HG02885 (cell line): ENCODE measurements around the gene APELA.

Experiments used
- ATAC-seq: cut with Tn5 transposase; IDR thresholded peaks from one replicate; pipeline ENCODE4 v1.9.1; 2021; ENCODE audit warnings: mild to moderate bottlenecking; ENCODE audit not compliant: unreplicated experiment, poor library complexity

The APELA gene

GRCh38 chr4:164876700-164877324 is at the start of gene APELA:
Gene APELA (plus strand): TSS chr4:164877178. CDS start chr4:164877332, 154 bp downstream.
- ATAC-seq: peak; percentile 98

- no peak for ATAC-seq
Measured at GRCh38 chr4:164828955-164829354, 48.0 kb upstream of the APELA start.

GRCh38 chr4:164846566-164846965 is 30.4 kb upstream of the APELA start:
- ATAC-seq: no peak

GRCh38 chr4:164847016-164847415 is 30.0 kb upstream of the APELA start:
- ATAC-seq: no peak

- no peak for ATAC-seq
Measured at GRCh38 chr4:164847967-164848649, 28.9 kb upstream of the APELA start.

- ATAC-seq: no peak
Measured at GRCh38 chr4:164856396-164856795, 20.6 kb upstream of the APELA start.

GRCh38 chr4:164866817-164867490 is 10.0 kb upstream of the APELA start:
- no peak for ATAC-seq

GRCh38 chr4:164871673-164872072 is 5.3 kb upstream of the APELA start:
- ATAC-seq: no peak

GRCh38 chr4:164872481-164872880 is 4.5 kb upstream of the APELA start:
- no peak for ATAC-seq

GRCh38 chr4:164874789-164875188 is 2.2 kb upstream of the APELA start:
- no peak for ATAC-seq

- ATAC-seq: no peak
Measured at GRCh38 chr4:164880489-164881262, 3.7 kb downstream of the APELA start.

- no peak for ATAC-seq
Measured at GRCh38 chr4:164888096-164888715, 11.2 kb downstream of the APELA start.

GRCh38 chr4:164890691-164891090 is 13.7 kb downstream of the APELA start:
- ATAC-seq: no peak

GRCh38 chr4:164892018-164892417 is 15.0 kb downstream of the APELA start:
- ATAC-seq: peak; percentile 72

- peak; percentile 81 for ATAC-seq
Measured at GRCh38 chr4:164894702-164895101, 17.7 kb downstream of the APELA start.

GRCh38 chr4:164902608-164903007 is 25.6 kb downstream of the APELA start:
- no peak for ATAC-seq

GRCh38 chr4:164904336-164904735 is 27.4 kb downstream of the APELA start:
- no peak for ATAC-seq

GRCh38 chr4:164904941-164905340 is 28.0 kb downstream of the APELA start:
- ATAC-seq: no peak

- ATAC-seq: no peak
Measured at GRCh38 chr4:164906368-164906767, 29.4 kb downstream of the APELA start.

GRCh38 chr4:164913506-164913905 is 36.5 kb downstream of the APELA start:
- ATAC-seq: peak; percentile 62
